ENCODE results near the gene CCDC40.

DNA sequence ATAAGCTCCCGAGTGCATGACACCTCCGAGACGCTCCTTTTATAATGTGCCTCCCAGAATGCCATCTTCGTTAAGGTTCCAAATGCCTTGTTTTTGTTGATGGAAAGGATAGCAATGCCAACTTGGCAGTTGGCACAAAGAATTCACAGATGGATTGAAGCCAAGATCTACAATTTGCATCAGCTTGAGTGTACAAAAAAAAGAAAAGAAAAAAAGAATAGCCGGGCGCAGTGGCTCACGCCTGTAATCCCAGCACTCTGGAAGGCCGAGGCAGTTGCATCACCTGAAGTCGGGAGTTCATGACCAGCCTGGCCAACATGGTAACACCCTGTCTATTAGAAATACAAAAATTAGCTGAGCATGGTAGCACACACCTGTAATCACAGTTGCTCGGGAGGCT is 8.4 kb upstream of the CCDC40 start:
- TF ChIP-seq, protein P1, sequence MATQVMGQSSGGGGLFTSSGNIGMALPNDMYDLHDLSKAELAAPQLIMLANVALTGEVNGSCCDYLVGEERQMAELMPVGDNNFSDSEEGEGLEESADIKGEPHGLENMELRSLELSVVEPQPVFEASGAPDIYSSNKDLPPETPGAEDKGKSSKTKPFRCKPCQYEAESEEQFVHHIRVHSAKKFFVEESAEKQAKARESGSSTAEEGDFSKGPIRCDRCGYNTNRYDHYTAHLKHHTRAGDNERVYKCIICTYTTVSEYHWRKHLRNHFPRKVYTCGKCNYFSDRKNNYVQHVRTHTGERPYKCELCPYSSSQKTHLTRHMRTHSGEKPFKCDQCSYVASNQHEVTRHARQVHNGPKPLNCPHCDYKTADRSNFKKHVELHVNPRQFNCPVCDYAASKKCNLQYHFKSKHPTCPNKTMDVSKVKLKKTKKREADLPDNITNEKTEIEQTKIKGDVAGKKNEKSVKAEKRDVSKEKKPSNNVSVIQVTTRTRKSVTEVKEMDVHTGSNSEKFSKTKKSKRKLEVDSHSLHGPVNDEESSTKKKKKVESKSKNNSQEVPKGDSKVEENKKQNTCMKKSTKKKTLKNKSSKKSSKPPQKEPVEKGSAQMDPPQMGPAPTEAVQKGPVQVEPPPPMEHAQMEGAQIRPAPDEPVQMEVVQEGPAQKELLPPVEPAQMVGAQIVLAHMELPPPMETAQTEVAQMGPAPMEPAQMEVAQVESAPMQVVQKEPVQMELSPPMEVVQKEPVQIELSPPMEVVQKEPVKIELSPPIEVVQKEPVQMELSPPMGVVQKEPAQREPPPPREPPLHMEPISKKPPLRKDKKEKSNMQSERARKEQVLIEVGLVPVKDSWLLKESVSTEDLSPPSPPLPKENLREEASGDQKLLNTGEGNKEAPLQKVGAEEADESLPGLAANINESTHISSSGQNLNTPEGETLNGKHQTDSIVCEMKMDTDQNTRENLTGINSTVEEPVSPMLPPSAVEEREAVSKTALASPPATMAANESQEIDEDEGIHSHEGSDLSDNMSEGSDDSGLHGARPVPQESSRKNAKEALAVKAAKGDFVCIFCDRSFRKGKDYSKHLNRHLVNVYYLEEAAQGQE (IDR thresholded peaks at IDR 0.05; ENCODE audit: insufficient read depth in 1 of 2, low read depth in 2 of 2, low read length in 2 of 2) = no peak
- no peak for TF ChIP-seq SIN3A (IDR thresholded peaks at IDR 0.05; ENCODE audit: borderline replicate concordance, insufficient read depth, low read length)
- TF ChIP-seq POLR2AphosphoS5 (IDR thresholded peaks at IDR 0.05; ENCODE audit: low read depth, low read length) = no peak

All from PFSK-1 (cell line).